ENCODE data around the gene TACR2. TPM values are rescaled to one million over a fixed set of nuclear protein-coding genes. Genes with fewer than 3 reads are reported as not detected.

The TACR2 gene
- total RNA-seq, 1 donor from 2014 or later, result not detected

GRCh38 chr10:69362471-69362954, 54.2 kb downstream of the TACR2 start:
- DNase-seq (no peak), ATAC-seq (ENCODE audit: low read depth) (no peak)
- intact Hi-C loops (cut with micrococcal nuclease), result no loop called here
- no peak overlapping the region for H3K27ac Mint-ChIP-seq
- H3K4me1 Mint-ChIP-seq, result peaks cover 12% of the 10 kb centered on the region
- H3K4me3 Mint-ChIP-seq, result no peak overlapping the region
- POLR2A ChIA-PET, result no interaction called here
- no peaks in the 10 kb centered on the region for H3K27me3 Mint-ChIP-seq
- no peak for TF ChIP-seq CTCF (IDR thresholded peaks at IDR 0.05)
- CTCF ChIA-PET, result interaction anchor here (1.1 kb wide), 1 partner anchor 15 kb away, joined by 3 read pairs; no protein-coding TSS in a partner anchor
- H3K36me3 Mint-ChIP-seq (ENCODE audit: low read depth), result peaks cover 57% of the 10 kb centered on the region
- H3K9me3 Mint-ChIP-seq, result no peaks in the 10 kb centered on the region

GRCh38 chr10:69361303-69361614, 55.5 kb downstream of the TACR2 start:
- intact Hi-C loops (cut with micrococcal nuclease), result no loop called here
- no peak overlapping the region for H3K4me3 Mint-ChIP-seq
- peaks cover 49% of the 10 kb centered on the region for H3K36me3 Mint-ChIP-seq (ENCODE audit: low read depth)
- H3K4me1 Mint-ChIP-seq, result peaks cover 14% of the 10 kb centered on the region
- H3K27me3 Mint-ChIP-seq, result no peaks in the 10 kb centered on the region
- ATAC-seq (ENCODE audit: low read depth) (no peak), DNase-seq (no peak)
- ChIA-PET CTCF (interaction anchor here (1.1 kb wide), 1 partner anchor 14 kb away, joined by 3 read pairs; no protein-coding TSS in a partner anchor), POLR2A (no interaction called here)
- H3K27ac Mint-ChIP-seq, result no peak overlapping the region
- no peaks in the 10 kb centered on the region for H3K9me3 Mint-ChIP-seq
- TF ChIP-seq CTCF (IDR thresholded peaks at IDR 0.05), result no peak

GRCh38 chr10:69360485-69361302, 56.0 kb downstream of the TACR2 start:
- Mint-ChIP-seq H3K27ac (no peak overlapping the region), H3K27me3 (no peaks in the 10 kb centered on the region), H3K9me3 (no peaks in the 10 kb centered on the region), H3K4me3 (no peak overlapping the region), H3K36me3 (ENCODE audit: low read depth) (peaks cover 45% of the 10 kb centered on the region), H3K4me1 (peaks cover 14% of the 10 kb centered on the region)
- intact Hi-C loops (cut with micrococcal nuclease), result no loop called here
- no peak for ATAC-seq (ENCODE audit: low read depth)
- CTCF ChIA-PET, result no interaction called here
- POLR2A ChIA-PET, result no interaction called here
- no peak for DNase-seq
- TF ChIP-seq CTCF (IDR thresholded peaks at IDR 0.05), result no peak

- no peaks in the 10 kb centered on the region for H3K27me3 Mint-ChIP-seq
- ChIA-PET POLR2A (no interaction called here), CTCF (interaction anchor here (0.9 kb wide), 1 partner anchor 33 kb away, joined by 3 read pairs; no protein-coding TSS in a partner anchor)
- DNase-seq (no peak), ATAC-seq (ENCODE audit: low read depth) (no peak)
- peaks cover 35% of the 10 kb centered on the region for H3K36me3 Mint-ChIP-seq (ENCODE audit: low read depth)
- H3K27ac Mint-ChIP-seq, result no peak overlapping the region
- H3K9me3 Mint-ChIP-seq, result no peaks in the 10 kb centered on the region
- intact Hi-C loops (cut with micrococcal nuclease), result no loop called here
- peaks cover 14% of the 10 kb centered on the region for H3K4me1 Mint-ChIP-seq
- TF ChIP-seq CTCF (IDR thresholded peaks at IDR 0.05), result no peak
- H3K4me3 Mint-ChIP-seq, result no peak overlapping the region
Measured at GRCh38 chr10:69359594-69359993, 57.1 kb downstream of the TACR2 start.

- Mint-ChIP-seq H3K4me1 (peaks cover 14% of the 10 kb centered on the region), H3K27me3 (no peaks in the 10 kb centered on the region), H3K27ac (no peak overlapping the region), H3K9me3 (no peaks in the 10 kb centered on the region), H3K4me3 (no peak overlapping the region), H3K36me3 (ENCODE audit: low read depth) (peaks cover 32% of the 10 kb centered on the region)
- ATAC-seq (ENCODE audit: low read depth) (no peak), DNase-seq (no peak)
- POLR2A ChIA-PET, result no interaction called here
- CTCF ChIA-PET, result interaction anchor here (0.9 kb wide), 1 partner anchor 34 kb away, joined by 3 read pairs; no protein-coding TSS in a partner anchor
- intact Hi-C loops (cut with micrococcal nuclease), result no loop called here
- no peak for TF ChIP-seq CTCF (IDR thresholded peaks at IDR 0.05)
Measured at GRCh38 chr10:69359148-69359547, 57.6 kb downstream of the TACR2 start.
